NCI-H1092 treated with DMSO at 0.1 percent for 48 hours (cell line): Measurements from ENCODE around the gene NCAPH2.

Experiments used
- DNase-seq: peaks from one replicate; lab custom pipeline; 2025; lab: John Stamatoyannopoulos, UW

Gene NCAPH2

GRCh38 chr22:50548921-50549790, 41.1 kb downstream of the NCAPH2 start:
- no peak for DNase-seq

- no peak for DNase-seq
Observed at GRCh38 chr22:50550395-50550794, 42.4 kb downstream of the NCAPH2 start.

GRCh38 chr22:50551160-50551752, 43.2 kb downstream of the NCAPH2 start:
- DNase-seq: no peak

- no peak for DNase-seq
Observed at GRCh38 chr22:50553310-50553709, 45.3 kb downstream of the NCAPH2 start.

- no peak for DNase-seq
Observed at GRCh38 chr22:50556703-50557102, 48.7 kb downstream of the NCAPH2 start.

- DNase-seq: no peak
Observed at GRCh38 chr22:50560034-50560433, 52.0 kb downstream of the NCAPH2 start.

- DNase-seq: no peak
Observed at GRCh38 chr22:50561401-50562358, 53.7 kb downstream of the NCAPH2 start.

- DNase-seq: peak; percentile 56
Observed at GRCh38 chr22:50562523-50563412, 54.7 kb downstream of the NCAPH2 start, which contains the start of gene SYCE3. SYCE3 (minus strand) TSS chr22:50562919; CDS start chr22:50556405, 6,514 bp downstream.

- DNase-seq: no peak
Observed at GRCh38 chr22:50563413-50564160, 55.6 kb downstream of the NCAPH2 start.

GRCh38 chr22:50564289-50564688, 56.3 kb downstream of the NCAPH2 start:
- DNase-seq: no peak

GRCh38 chr22:50567721-50568252, 59.8 kb downstream of the NCAPH2 start:
- DNase-seq: no peak

- DNase-seq: no peak
Observed at GRCh38 chr22:50568626-50569025, 60.6 kb downstream of the NCAPH2 start.

- no peak for DNase-seq
Observed at GRCh38 chr22:50569041-50569459, 61.0 kb downstream of the NCAPH2 start.

- no peak for DNase-seq
Observed at GRCh38 chr22:50569896-50570535, 62.0 kb downstream of the NCAPH2 start.

- no peak for DNase-seq
Observed at GRCh38 chr22:50570861-50571260, 62.8 kb downstream of the NCAPH2 start.

- no peak for DNase-seq
Observed at GRCh38 chr22:50571264-50572175, 63.5 kb downstream of the NCAPH2 start.

- no peak for DNase-seq
Observed at GRCh38 chr22:50572965-50573364, 64.9 kb downstream of the NCAPH2 start.
